ENCODE measurements around the gene KIF1A.

The KIF1A gene

GRCh38 chr2:240797914-240798313 is 22.1 kb downstream of the KIF1A start:
- no peak for DNase-seq (ENCODE audit: low spot score)

DNA sequence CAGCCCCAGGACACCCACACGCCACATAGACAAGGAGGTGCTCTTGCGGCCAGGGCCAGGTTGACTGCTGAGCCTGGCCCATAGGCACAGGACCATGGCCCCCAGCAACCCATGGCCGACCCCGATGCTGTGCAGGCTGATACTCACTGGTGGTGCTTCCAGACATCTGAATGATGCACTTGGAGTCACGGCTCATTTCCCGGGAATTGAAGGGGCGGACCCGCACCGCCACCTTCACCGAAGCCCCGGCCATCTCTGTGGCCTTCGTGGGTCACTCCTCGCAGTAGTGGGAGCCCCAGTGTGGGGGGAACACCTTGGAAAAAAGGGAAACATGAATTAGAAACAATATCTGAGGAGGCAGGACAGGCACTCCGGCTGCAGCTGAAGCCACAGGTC is 22.5 kb downstream of the KIF1A start:
- no peak for DNase-seq (ENCODE audit: low spot score)

DNA sequence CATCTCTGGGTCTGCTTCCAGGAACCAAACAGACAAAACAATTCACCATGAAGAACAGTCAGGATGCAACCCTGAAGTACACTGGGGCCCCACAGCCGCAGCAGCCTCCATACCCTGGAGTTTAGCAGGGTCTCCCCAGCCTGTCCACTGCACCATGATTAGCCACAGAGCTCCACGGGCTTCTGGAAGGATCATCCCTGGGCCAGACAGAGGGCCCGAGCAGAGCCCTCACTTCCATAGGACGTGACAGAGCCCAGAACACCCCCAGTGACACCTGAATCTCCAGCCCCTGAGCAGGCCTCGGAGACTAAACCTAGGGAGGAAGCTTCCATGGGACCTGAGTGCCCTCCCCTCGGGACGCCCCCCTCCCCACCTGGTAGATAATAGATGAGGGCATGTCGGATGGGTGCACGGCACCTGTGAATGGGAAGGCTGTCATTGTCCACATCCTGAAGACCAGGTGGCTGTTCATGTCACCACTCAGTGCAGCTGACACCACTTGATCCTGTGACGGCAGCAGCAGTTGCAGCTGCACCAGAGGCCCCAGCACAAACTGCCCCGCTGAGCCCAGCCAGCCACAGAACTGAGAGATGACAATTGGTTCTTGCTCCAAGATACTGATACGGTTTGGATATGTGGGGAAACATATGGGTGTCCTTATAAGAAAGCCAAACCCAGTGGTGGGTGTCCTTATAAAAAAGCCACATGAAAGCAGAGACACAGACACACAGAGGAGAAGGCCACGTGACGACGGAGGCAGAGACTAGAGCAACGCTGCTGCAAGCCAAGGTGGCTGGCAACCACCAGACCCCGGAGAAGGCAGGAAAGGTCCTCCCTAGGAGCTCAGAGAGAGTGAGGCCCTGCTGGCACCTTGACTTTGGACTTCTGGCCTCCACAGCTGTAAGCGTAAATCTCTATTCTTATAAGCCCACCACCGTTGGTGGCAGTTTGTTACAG is 23.2 kb downstream of the KIF1A start:
- DNase-seq (ENCODE audit: low spot score) = no peak

GRCh38 chr2:240795916-240796510 is 24.0 kb downstream of the KIF1A start:
- no peak for DNase-seq (ENCODE audit: low spot score)

- DNase-seq (ENCODE audit: low spot score) = no peak
Observed at GRCh38 chr2:240795454-240795853, 24.6 kb downstream of the KIF1A start.

DNA sequence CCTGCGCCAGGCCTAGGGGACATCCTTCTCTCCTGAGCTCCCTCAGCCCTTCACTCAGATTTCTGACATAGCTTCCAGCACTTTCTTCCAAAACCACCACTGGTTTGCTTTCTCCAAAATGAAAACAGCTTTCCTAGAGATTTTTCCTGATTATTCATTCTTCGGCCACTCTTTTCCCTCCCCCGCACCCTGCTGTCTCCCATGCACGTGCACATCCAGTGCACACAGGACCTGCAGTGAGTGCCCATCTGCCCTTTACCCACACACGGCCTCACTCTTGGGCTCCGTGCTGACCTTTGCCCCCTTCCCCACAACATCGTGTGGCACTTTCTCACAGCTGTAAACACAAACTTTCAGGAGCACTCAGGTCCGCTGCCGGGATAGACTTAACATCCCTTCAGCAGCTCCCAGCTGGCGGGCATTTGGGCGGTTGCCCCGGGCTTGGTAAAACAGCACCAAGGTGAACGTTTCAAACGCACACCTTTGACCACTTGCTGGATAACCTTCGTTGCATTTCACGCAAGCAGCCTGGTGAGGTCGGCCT is 25.8 kb downstream of the KIF1A start:
- DNase-seq (ENCODE audit: low spot score) = no peak

DNA sequence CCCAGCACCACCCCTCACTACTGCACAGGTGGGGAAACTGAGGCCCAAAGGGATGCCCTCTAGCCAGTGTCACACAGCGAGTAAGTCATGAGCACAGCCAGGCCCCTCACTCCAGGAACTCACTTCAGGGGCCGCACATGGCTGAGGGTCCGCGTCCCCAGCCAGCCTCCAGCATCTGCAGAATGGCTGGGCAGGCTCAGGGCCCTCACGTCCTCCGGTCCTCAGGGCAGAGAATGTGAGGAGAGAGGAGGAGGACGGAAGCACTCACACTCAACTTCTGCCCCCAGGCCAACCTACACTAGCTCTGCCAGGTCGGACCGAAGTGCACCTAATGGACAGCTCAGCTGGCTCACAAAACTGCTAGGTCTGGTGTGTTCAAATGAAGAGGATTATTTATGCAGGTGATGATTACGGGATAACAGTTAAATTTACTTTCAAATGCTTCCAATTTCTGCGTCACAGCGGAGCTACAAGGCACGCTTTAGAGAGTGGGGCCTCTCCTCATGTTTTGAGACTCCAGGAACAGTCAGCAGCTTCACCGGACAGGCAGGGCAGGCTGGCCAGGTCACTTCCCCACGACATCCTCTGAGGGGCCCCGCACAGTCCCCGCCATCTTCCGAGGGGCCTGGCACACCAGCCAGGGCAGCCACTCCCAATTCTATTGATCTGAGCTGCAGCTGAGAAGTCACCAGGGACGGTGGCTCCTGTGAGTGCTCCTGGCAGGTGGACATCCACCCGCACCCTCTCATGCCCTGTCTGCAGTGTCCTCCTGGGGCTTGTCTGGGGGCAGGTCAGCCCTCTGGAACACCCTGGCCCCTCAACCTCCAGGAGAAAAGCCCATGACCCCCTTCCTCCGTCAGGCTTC is 26.5 kb downstream of the KIF1A start:
- no peak for DNase-seq (ENCODE audit: low spot score)

GRCh38 chr2:240792629-240793312 is 27.2 kb downstream of the KIF1A start:
- no peak for DNase-seq (ENCODE audit: low spot score)

GRCh38 chr2:240791821-240792628 is 28.0 kb downstream of the KIF1A start:
- no peak for DNase-seq (ENCODE audit: low spot score)

GRCh38 chr2:240791221-240791800 is 28.7 kb downstream of the KIF1A start:
- DNase-seq (ENCODE audit: low spot score) = no peak

DNA sequence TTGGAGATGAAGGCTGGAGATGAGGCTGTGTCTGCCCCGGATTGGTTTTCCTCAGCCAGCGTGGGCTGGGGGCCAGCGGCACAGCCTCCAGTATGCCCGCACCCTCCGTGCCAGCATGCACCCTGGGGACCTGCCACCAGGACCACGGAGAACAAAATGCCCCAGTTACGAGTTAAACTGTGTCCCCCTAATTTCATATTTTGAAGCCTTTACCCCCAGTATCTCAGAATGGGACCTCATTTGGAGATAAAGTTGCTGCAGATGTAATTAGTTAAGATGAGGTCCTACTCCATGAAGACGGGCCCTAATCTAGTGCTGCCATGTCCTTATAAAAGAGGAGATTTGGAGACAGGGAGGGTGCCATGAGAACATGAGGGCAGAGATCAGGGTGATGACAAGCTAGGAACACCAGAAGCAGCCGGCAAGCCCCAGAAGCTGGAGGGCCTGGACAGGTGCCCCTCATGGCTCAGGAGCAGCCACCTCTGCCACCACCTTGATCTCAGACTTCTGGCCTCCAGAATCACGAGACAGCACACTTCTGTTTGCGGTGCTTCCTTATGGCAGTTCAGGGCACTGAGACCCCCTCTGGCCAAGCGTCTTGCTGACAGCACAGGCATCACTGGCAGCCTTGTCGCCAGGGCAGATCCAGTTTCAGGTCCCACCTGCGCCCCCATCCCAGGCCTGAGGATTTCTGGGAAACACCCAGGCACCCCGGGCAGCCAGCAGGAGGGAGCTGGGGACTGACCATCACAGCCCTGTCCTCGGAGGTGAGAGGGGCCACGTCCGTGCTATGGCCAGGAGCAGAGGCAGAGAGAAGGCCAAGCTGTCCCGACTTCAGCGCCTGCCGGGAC is 29.4 kb downstream of the KIF1A start:
- no peak for DNase-seq (ENCODE audit: low spot score)

DNA sequence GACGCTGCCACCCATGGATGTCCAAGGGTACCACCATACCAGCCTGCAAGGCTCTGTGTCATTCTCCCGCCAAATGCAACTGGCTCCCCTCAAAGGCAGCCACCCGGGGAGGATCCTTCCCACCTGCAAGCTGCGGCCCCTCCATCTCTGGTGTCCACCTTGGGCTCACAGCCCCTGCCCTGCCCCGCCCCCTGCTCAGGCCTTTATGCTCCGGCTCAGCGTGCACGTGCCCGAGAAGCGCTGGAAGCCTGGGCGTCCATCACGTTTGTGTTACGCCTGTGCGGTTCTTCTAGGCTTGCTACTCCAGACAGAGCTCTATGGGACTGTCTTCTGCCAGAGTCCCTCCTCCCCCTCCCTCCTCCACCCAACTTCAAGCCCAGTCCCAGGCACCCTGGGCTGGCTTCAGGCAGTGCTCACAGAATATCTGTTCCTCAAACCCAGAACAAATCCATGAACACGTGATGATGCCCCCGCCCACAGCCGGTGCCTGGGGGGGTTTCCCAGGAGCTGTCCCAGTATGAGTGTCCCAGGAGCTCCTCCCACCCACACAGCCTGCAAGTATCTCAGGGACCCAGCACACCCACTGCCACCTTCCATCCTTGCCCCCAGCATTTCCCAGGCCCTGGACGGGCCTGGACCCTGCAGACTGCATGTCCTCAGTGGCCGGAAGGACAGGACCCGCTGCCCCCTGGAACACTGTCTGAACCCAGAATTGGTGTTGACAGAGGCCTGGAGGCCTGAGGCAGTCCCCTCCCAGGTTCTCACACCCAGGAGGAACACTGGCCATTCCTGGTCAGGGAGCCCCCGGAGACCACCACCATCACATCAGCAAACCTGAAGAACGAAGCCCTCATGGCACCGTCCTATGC is 30.3 kb downstream of the KIF1A start:
- no peak for DNase-seq (ENCODE audit: low spot score)

DNA sequence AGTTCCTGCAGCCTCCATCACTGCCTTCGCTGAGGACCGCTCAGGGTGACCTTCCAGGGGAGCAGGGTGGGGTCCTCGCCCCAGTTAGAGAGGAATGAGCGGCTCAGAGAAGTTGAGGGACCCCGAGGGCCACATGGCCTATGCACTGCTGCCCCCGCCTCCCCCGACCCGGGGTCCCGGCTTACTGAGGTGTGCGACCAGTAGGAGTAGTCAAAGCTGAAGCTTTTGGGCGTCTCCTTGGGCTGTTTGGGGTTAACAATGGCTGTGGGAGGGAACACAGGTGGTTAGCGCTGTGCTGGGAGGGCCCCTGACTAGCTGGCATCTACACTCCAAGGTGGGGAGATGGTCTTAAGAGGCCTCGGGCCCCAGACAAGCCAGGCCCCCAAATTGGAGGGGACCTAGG is 31.0 kb downstream of the KIF1A start:
- no peak for DNase-seq (ENCODE audit: low spot score)

DNA sequence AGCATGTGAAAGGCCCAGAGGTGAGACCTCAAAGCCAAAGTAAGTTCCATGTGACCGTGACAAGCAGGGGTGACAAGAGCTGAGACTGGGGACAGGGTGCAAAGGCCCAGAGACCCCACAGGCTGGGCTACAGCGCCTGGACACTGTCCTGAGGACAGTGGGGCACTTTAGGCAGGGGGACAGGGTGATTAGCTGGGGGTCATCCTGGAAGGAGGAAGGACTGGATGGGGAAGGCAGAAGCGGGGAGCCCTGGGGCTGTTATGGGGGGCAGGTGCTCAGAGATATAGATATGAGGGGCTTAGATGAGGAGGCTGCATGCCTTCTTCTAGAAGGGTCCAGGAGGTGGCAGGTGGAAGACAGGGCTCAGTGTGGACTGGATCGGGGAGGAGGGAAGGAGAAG is 31.5 kb downstream of the KIF1A start:
- DNase-seq (ENCODE audit: low spot score) = no peak

DNA sequence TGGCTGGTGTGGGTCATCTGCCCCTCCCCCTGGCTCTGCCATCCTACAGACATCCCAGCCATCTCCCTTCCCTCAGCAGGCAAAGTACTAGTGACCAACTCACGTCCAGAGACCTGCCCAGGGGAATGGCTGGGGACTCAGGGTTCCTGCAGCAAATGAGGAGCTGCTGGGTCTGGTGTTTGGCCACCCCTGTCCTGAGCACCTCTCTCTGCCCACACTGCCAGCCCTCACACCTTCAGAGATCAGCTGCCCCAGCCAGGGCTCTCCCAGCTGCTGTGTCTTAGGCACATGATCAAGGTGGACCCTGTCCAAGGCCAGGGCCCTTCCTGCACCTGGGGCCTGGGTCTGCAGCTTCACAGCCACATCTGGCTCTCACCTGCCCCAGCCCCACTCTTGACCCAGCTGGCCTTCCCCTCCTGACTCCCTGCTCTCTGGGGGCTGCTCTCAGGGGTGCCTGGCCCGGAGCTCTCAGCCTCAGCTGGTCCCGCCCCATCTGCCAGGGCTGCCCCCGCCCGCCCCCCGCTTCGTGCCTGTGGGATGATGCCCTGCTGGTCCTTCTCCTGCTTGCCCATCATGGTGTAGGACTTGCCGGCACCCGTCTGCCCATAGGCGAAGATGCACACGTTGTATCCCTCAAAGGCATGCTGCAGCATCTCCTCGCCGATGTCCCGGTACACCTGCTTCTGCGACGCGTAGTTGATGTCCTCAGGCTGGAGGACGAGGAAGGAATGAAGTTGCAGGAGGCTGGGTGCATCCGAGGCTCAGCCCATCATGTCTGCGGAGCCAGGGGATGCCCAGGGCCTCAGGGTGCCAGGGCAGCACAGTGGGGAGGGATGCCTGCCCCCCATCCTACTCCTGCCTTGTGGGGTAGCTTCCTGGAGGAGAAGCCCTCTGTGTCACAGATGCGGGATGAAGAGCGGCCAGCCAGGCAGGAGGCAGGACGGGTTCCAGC is 32.2 kb downstream of the KIF1A start:
- DNase-seq (ENCODE audit: low spot score) = no peak

GRCh38 chr2:240786871-240787311 is 33.1 kb downstream of the KIF1A start:
- no peak for DNase-seq (ENCODE audit: low spot score)

DNA sequence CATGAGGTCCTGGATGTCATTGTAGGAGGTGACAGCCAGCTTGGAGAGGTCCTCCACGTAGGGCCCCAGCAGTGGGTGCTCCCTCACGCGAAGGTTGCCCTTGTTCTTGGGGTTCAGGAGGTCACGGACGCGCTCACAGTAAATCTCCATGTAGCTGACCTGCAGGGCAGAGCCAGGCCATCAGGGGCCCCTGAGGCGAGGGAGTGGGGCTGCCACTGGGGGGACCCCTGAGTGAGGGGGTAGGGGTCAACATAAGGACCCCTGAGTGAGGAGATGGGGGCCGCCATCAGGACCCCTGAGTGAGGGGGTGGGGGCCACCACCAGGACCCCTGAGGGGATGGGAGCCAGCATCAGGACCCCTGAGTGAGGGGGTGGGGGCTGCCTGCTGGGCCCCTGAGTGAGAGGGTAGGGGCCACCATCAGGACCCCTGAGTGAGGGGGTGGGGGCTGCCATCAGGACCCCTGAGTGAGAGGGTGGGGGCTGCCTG is 33.6 kb downstream of the KIF1A start:
- no peak for DNase-seq (ENCODE audit: low spot score)

Measured in kidney capillary endothelial cell (primary cell).